ENCODE data around the gene NAAA.

DNA sequence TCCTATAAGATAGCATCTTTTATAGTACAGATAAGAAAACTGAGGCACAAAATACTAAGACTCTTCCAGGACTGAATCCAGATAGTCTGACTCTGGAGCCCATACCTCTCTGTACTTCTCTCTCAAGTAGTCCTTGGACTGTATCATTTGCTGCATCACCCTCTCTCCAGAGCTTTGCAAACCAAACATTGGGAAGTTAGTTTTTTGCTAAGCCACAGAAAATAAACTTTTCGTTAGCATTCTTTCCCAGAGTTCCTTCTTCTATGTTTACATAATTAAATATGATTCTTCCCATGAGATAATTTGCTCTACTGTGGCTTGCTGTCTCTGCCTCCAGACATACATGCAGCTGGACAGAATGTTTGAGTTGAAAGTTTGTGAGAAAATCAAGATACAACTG lies 60.5 kb downstream of the NAAA start:
- TF ChIP-seq EZH2phosphoT487 (IDR thresholded peaks at IDR 0.05; ENCODE audit: borderline replicate concordance, low read depth, low read length) = no peak
- no peak for TF ChIP-seq CTCF (conservative IDR thresholded peaks at IDR 0.05; ENCODE audit: low read length)
